Measurements from ENCODE around the gene PCSK9.

DNA sequence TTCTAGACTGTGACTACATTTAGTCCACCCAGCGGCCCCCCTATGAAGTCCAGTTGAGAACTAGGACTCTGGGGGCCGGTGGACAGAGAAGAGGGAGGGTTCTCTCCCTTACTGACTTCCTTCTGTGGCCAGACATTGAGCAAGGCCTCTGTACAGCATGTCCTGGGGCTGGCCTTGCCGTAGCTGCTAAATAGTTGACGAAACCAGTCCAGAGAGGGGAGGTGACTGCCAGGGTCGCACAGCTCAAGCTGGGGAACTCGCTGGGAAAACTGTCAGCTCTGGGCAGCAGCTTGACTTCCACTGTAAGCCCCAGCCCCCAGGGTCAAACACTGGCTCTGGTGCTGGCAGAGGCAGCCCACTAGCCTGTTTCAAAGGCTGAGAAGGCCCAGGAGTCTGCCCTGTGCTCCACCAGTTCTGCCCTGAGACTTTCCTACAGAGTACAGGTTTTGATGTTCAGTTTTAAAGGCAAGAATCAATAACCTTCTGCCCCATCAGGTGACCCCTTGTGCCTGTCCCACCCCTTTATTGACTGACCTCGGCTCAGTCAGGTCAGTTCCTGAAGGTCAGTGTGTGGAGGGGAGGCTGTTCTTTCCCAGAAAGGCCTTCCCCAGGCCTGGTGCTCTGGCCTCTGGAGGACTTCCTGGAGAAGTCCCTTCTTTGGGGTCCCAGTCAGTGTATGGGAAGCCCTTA is 14.1 kb downstream of the PCSK9 start:
- TF ChIP-seq YY1 (IDR thresholded peaks at IDR 0.05) (peak; percentile 54), SP1 (IDR thresholded peaks at IDR 0.05) (peak; percentile 91), JUND (IDR thresholded peaks at IDR 0.05) (peak in 1 of 2 donors; percentile 13), HNF4A (conservative IDR thresholded peaks at IDR 0.05) (peak; percentile 83 to 94), TAF1 (conservative IDR thresholded peaks at IDR 0.05) (no peak), FOXA1 (IDR thresholded peaks at IDR 0.05) (peak; percentile 46), RAD21 (IDR thresholded peaks at IDR 0.05) (no peak), EGR1 (IDR thresholded peaks at IDR 0.05; ENCODE audit: low read depth in 2 of 2) (no peak), RXRA (IDR thresholded peaks at IDR 0.05) (peak; percentile 90)
- TF ChIP-seq, protein P1, sequence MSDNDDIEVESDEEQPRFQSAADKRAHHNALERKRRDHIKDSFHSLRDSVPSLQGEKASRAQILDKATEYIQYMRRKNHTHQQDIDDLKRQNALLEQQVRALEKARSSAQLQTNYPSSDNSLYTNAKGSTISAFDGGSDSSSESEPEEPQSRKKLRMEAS (IDR thresholded peaks at IDR 0.05) = peak; percentile 66
- TF ChIP-seq, protein P2, sequence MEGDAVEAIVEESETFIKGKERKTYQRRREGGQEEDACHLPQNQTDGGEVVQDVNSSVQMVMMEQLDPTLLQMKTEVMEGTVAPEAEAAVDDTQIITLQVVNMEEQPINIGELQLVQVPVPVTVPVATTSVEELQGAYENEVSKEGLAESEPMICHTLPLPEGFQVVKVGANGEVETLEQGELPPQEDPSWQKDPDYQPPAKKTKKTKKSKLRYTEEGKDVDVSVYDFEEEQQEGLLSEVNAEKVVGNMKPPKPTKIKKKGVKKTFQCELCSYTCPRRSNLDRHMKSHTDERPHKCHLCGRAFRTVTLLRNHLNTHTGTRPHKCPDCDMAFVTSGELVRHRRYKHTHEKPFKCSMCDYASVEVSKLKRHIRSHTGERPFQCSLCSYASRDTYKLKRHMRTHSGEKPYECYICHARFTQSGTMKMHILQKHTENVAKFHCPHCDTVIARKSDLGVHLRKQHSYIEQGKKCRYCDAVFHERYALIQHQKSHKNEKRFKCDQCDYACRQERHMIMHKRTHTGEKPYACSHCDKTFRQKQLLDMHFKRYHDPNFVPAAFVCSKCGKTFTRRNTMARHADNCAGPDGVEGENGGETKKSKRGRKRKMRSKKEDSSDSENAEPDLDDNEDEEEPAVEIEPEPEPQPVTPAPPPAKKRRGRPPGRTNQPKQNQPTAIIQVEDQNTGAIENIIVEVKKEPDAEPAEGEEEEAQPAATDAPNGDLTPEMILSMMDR (IDR thresholded peaks at IDR 0.05; ENCODE audit: low read depth, low read length, missing input control) = no peak
- TF ChIP-seq, protein P3, sequence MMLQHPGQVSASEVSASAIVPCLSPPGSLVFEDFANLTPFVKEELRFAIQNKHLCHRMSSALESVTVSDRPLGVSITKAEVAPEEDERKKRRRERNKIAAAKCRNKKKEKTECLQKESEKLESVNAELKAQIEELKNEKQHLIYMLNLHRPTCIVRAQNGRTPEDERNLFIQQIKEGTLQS (IDR thresholded peaks at IDR 0.05) = no peak
- TF ChIP-seq, protein P4, sequence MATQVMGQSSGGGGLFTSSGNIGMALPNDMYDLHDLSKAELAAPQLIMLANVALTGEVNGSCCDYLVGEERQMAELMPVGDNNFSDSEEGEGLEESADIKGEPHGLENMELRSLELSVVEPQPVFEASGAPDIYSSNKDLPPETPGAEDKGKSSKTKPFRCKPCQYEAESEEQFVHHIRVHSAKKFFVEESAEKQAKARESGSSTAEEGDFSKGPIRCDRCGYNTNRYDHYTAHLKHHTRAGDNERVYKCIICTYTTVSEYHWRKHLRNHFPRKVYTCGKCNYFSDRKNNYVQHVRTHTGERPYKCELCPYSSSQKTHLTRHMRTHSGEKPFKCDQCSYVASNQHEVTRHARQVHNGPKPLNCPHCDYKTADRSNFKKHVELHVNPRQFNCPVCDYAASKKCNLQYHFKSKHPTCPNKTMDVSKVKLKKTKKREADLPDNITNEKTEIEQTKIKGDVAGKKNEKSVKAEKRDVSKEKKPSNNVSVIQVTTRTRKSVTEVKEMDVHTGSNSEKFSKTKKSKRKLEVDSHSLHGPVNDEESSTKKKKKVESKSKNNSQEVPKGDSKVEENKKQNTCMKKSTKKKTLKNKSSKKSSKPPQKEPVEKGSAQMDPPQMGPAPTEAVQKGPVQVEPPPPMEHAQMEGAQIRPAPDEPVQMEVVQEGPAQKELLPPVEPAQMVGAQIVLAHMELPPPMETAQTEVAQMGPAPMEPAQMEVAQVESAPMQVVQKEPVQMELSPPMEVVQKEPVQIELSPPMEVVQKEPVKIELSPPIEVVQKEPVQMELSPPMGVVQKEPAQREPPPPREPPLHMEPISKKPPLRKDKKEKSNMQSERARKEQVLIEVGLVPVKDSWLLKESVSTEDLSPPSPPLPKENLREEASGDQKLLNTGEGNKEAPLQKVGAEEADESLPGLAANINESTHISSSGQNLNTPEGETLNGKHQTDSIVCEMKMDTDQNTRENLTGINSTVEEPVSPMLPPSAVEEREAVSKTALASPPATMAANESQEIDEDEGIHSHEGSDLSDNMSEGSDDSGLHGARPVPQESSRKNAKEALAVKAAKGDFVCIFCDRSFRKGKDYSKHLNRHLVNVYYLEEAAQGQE (IDR thresholded peaks at IDR 0.05) = no peak
- TF ChIP-seq, protein P5, sequence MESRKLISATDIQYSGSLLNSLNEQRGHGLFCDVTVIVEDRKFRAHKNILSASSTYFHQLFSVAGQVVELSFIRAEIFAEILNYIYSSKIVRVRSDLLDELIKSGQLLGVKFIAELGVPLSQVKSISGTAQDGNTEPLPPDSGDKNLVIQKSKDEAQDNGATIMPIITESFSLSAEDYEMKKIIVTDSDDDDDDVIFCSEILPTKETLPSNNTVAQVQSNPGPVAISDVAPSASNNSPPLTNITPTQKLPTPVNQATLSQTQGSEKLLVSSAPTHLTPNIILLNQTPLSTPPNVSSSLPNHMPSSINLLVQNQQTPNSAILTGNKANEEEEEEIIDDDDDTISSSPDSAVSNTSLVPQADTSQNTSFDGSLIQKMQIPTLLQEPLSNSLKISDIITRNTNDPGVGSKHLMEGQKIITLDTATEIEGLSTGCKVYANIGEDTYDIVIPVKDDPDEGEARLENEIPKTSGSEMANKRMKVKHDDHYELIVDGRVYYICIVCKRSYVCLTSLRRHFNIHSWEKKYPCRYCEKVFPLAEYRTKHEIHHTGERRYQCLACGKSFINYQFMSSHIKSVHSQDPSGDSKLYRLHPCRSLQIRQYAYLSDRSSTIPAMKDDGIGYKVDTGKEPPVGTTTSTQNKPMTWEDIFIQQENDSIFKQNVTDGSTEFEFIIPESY (IDR thresholded peaks at IDR 0.05) = no peak

Data from liver (tissue), 3 donors.